GF-D8 (cell line): Measurements from ENCODE around the gene KDELR3.

ENCODE experiments used
- DNase-seq: peaks from one replicate; lab custom pipeline; 2025; lab: John Stamatoyannopoulos, UW

Gene KDELR3

GRCh38 chr22:38467904-38468442 is at the start of gene KDELR3:
Gene KDELR3 (plus strand): TSS chr22:38468096. CDS start chr22:38468234, 138 bp downstream.
- no peak for DNase-seq

DNA sequence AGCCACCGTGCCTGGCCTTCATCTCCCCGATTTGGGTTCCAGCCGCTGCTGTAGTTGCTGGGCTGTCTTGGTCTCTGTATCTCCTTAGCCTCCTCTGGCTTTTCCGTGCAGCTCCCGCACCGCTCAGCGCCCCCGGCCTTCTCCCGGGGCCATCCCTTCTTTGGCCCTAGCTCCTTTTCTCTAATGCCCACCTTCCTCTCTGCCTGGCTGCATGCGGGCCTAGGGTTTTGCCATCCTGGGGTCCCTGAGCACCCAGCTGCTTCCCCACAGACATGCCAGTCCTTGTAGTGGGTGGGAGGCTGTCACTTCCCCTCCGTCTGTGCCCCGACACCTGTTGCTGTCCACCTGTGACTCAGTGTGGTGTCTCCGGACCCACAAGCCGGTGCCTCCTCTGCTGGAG is 49.3 kb upstream of the KDELR3 start:
- DNase-seq, result no peak

DNA sequence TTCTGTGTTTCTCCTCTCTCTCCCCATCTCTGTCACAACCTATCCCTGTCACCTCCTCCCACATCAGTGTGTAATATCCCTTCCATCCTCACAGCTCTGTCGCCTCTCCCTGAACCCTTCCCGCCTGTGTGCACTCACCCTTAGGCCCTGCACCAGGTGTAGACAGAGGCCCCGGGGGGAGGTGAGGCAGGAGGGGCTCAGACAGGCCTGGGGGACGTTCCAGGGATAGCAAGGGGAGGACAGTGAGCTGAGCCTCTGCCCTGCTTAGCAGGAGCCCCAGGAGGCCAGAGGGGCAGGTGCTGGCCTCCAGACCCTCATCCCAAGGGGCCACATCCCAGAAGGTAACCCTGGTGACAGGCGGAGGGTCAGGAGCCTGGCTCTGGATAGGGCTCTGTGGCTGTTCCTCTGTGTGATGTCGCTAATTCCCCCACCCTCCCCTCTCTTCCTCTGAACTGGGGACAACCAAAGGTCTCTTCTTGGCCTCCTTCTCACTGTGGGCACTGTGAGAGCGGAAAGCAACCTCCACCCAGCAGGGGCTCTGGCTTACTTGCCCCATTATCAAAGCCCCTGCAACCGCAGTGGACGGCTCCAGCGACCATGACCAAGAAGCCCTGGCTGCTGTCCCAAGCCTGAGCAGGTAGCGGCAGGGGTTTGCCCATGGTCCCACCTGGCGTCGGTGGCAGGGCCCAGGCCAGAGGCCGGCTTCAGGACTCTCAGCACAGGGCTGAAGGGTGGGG is 48.6 kb upstream of the KDELR3 start:
- DNase-seq, result no peak

DNA sequence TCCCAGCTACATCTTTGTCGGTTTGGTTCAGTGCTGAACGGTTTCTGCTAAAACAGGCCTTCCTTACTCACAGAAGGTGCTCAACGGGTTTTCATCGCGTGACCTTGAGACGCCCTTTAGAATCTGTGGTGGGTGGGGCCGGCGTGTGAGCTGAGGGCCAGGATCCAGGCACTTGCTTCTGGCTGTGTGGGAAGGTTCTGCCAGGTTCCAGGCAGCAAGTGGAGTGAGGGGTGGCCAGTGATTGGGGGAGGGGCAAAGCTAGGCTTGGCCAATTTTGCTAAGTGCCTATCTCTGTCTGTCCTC is 48.1 kb upstream of the KDELR3 start:
- no peak for DNase-seq

DNA sequence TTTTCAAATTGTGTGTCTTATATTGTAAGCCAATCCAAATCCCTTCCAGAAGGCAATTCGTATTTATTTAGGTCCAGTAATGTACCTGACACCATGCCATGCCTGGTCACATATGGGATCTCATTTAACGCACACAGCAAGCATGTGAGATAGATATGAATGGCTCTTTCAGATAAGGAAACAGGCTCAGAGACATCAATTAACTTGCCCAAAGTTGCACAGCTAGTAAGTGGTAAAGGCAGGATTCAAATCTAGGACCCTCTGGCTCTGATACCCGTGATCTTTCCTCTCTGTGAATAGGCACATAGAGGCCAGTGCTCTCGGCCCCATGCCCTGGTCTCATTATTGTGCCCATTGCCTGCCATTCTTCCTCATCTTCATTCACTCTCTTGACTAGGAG is 47.2 kb upstream of the KDELR3 start:
- no peak for DNase-seq

- DNase-seq, result no peak
Measured at GRCh38 chr22:38422611-38423511, 45.0 kb upstream of the KDELR3 start.

DNA sequence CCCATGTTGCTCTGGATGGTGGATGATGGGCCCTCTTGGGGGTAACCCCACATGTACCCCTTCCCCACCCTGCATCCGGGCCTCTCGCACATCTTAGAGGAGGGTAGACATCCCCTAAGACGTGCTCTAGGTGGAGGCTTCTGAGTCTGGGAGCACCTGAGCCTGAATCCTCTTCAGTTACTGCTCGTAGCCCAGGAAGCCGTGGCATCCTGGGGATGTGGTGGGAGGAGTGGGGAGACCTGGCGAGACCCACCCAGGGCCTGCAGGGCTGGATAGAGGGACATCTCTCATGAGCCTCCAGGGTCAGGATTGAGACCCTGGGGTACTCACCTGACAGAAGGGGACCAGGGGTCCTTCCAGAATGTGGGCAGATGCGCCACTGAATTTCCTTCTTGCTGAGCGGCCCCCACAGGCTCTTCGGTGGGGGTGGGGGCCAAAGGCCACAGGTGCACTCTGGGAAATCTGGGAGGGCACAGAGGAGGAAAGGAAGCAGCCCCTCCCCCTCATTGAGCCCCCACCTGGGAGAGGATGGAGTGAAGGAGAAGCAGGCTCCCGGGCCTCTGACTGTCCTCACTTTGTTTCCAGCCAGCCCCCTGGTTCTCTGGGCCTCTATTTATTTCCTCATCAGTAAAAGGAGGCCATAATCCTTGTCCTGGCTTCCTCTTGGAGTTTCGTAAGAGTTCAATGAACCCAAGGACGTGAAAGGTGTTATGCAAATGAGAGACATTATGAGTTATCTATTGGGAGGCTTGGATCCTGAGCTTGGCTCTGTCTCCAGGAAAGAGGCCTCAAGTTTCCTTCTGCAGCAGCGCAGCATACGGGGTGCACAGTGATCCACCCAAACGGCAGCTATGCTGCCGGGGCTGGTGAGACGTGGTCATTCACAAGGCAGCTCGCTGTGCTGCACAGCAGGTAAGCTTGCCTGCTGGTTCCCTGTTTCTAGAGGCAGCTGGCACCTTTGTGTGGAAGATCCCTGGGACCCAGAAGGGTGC is 44.1 kb upstream of the KDELR3 start:
- no peak for DNase-seq

GRCh38 chr22:38424525-38425080 is 43.3 kb upstream of the KDELR3 start:
- DNase-seq, result no peak

- no peak for DNase-seq
Measured at GRCh38 chr22:38426628-38427027, 41.3 kb upstream of the KDELR3 start.

DNA sequence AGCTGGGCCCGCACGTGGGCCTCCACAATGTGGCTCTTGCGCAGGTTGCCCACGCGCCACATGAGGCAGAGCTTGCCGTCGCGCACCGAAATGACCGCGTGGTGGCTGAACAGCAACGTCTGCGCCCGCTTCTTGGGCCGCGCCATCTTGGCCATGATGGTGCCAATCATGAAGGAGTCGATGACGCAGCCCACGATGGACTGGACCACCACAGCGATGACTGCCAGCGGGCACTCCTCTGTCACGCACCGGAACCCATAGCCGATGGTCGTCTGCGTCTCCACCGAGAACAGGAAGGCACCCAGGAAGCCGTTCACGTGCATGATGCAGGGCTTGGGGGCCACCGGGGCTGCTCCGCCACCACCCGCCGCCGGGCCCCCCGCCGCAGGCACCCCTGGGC is 40.4 kb upstream of the KDELR3 start:
- no peak for DNase-seq

DNA sequence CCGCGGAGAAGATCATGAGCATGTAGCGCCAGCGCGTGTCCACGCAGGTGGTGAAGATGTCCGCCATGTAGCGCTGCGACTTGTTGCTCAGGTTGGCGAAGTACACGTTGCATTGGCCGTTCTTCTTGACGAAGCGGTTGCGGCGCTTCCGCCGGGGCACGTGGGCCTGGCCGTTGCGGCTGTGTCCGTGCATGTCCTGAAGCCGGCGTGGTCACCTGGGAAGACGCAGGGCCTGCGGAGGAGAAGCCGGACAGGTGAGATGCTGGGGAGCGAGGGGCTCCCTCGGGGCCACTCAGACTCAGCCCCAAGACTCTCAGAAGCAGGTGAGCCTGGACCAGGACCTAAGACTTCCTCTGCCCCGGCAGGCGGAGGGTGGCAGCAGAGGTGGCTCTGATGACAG is 40.0 kb upstream of the KDELR3 start:
- no peak for DNase-seq

DNA sequence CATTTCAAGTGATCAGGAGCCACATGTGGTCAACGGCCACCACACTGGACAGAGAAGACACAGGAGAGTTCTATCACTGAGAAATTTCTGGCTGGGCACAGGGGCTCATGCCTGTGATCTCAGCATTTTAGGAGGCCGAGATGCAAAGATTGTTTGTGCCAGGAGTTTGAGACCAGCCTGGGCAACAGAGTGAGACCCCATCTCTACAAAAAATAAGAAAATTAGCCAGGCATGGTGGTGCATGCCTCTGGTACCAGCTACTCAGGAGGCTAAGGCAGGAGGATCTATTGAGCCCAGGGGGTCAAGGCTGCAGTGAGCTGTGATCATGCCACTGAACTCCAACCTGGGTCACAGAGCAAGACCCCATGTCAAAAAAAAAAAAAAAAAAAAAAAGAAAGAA is 39.2 kb upstream of the KDELR3 start:
- DNase-seq, result no peak

DNA sequence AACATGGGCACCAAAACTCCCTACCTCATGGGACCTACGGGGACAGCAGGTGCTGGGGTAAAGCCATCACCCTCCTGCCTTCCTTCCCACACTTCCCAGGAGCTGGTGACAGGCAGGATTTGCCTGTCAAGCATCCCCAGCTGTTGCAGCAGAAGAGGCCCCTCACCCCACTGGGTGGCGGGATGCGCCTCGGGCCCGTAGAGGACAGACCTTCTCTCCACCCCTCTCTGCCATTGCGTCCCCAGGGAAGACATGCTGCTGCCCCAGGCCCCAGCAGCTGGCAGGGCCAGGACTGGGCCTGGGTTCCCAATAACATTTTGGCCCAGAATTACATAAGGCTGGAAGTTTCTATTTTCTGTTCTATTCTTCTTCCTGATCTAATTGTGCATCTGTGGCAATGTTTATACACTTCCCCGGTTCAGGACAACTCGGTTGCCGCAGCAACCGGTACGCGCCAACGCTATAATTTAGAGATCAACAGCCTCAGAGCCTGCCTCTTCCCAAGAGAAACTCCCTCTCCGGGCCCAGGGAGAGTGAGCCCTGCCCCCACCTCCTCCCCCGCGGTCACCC is 38.3 kb upstream of the KDELR3 start:
- no peak for DNase-seq

GRCh38 chr22:38431266-38432010 is 36.5 kb upstream of the KDELR3 start:
- no peak for DNase-seq

- DNase-seq, result no peak
Measured at GRCh38 chr22:38432264-38432663, 35.6 kb upstream of the KDELR3 start.

- DNase-seq, result no peak
Measured at GRCh38 chr22:38433871-38434270, 34.0 kb upstream of the KDELR3 start.

DNA sequence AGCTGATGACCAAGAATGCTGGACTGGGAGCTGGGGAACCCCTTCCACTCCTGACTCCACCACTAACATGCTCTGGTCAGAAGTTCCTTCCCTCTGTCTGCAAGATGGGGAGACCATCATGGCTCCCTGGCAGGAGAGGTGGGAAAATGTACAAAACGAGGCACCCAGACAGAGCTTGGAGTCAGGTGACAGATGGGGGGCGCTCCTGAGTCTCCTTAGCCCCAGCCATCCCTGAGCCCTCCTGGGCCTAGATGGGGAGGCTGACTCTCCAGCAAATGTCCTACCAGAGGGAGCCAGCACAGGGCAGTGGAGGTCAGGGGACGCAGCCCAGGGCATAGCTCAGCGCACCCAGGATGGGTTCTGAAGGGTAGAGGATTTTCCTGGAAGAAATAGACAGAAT is 32.9 kb upstream of the KDELR3 start:
- no peak for DNase-seq

DNA sequence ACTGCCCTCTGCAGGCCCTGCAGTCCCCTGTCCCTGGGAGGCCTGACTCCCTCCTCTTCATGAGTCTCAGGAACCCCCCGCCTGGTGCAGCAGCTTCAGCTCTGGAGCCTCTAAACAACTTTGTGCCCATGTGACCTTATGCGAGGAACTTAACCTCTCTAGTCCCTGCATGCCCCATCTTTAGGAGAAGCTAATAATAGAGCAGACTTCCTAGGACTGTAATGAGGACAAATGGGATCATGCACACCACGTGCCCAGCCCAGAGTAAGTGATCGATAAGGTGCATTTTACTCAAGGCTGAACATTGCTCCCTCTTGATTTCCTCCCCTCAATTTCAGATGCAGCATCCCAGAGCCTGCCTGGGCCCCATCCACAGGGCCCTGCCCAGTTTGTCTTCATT is 31.9 kb upstream of the KDELR3 start:
- DNase-seq, result no peak

DNA sequence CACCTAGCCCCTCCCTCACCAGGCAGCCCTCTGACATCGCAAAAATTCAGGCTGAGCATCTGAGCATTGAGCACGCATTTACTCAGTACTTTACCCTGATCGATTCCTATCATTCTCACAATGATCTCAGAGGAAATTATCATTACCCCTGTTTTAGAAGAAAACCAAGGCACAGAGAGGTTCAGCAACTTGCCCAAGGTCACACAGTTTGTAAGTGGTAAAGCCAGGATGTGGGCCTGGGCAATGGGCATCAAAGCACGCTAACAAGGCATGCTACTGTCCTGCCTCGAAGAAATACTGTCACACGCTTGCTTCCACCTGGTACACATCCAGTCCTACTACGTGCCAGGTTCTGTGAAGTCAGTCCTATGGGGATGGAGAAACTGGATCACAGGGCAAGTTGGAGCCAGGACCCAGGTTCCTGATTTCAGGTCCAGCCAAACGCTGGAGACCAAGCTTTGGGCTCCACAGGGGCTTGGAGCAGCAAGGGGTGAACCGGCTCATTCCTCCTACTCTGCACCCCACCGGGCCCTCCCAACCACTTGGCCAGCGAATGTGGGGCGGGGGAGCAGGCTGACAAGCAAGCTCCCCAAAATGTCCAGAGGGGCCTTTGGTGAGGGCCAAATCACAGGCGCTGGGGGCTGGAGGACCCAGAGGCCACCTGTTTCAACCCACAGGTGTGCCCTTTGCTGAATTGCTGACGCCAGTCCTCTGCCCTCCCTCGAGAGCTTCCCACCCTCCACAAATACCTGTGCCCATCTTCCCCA is 31.1 kb upstream of the KDELR3 start:
- no peak for DNase-seq

DNA sequence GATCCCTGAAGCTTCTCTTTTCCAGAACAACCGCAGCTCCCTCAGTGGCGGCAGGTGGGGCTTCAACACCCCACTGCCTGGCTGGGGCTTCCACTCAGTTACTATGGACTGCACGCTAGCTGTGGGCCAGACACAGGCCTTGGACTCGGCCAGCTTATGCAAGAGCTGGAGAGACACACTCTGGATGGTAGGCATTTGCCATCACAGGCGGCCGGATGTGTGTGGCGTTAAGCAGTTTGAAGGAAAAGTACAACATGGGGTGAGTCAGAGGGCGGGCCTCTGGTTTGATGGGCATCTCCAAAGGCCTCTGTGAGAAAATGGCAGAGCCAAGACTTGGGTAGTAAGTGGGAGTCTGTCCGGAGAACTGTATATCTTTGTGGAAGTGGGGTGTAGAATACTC is 30.5 kb upstream of the KDELR3 start:
- no peak for DNase-seq
